Choroid plexus epithelial cell (primary cell): ENCODE data around the gene TBX3.

Experiments used
- DNase-seq: peaks from one replicate; pipeline ENCODE4 v3.0.0-alpha.2; 2010; ENCODE audit warnings: low read depth
- H3K4me3 ChIP-seq: 2 replicates; pipeline ENCODE4 v1.5.1; 2011; ENCODE audit warnings: low read depth, mild to moderate bottlenecking, control low read depth, low read length, moderate library complexity
- CTCF ChIP-seq: conservative IDR thresholded peaks from 2 replicates; pipeline ENCODE4 v1.5.1; 2011; ENCODE audit warnings: low read depth, mild to moderate bottlenecking, control low read depth, inconsistent platforms, low read length, moderate library complexity

Gene TBX3

GRCh38 chr12:114701104-114701414 is 17.1 kb upstream of the TBX3 start:
- H3K4me3 ChIP-seq = no peak overlapping the region
- no peak for DNase-seq
- TF ChIP-seq CTCF = no peak

- H3K4me3 ChIP-seq = no peak overlapping the region
- peak; percentile 42 for DNase-seq
- TF ChIP-seq CTCF = no peak
Observed at GRCh38 chr12:114700392-114701103, 16.6 kb upstream of the TBX3 start.

GRCh38 chr12:114698566-114699163 is 14.7 kb upstream of the TBX3 start:
- no peak for TF ChIP-seq CTCF
- no peak for DNase-seq
- H3K4me3 ChIP-seq = peak overlapping the region; percentile 40

GRCh38 chr12:114697741-114698565 is 14.0 kb upstream of the TBX3 start:
- no peak for TF ChIP-seq CTCF
- DNase-seq = no peak
- H3K4me3 ChIP-seq = peak overlapping the region; percentile 40

- no peak for DNase-seq
- TF ChIP-seq CTCF = no peak
- H3K4me3 ChIP-seq = no peak overlapping the region
Observed at GRCh38 chr12:114697243-114697716, 13.3 kb upstream of the TBX3 start.

- TF ChIP-seq CTCF = no peak
- DNase-seq = no peak
- H3K4me3 ChIP-seq = no peak overlapping the region
Observed at GRCh38 chr12:114696443-114697242, 12.7 kb upstream of the TBX3 start.
